Immature natural killer cell (primary cell): Measurements from ENCODE around the gene DNAL1. TPM values are rescaled to one million over a fixed set of nuclear protein-coding genes. Genes with fewer than 3 reads are reported as not detected.
"Not testable (repeated sequence)": the region's sequence is repeated elsewhere in the genome, so short reads cannot be mapped to it uniquely, and the experiment has no call there.

ENCODE experiments used
- DNase-seq, 3 donors: peaks; one replicate each; pipeline ENCODE4 v3.0.0; 2022; ENCODE audit warnings: mixed read lengths in 1 of 3
- H3K27ac Mint-ChIP-seq, 6 donors: one replicate each; pipeline ENCODE4 v1.8.0; 2020; ENCODE audit warnings: mixed read lengths in 6 of 6, mild to moderate bottlenecking in 5 of 6, inconsistent platforms in 4 of 6, moderate library complexity in 3 of 6
- H3K27me3 Mint-ChIP-seq, 3 donors: one replicate each; pipeline ENCODE4 v1.8.0; 2020 to 2021; ENCODE audit warnings: low read depth in 3 of 3, mild to moderate bottlenecking in 3 of 3, mixed read lengths in 3 of 3, moderate library complexity in 3 of 3, inconsistent platforms in 1 of 3
- H3K36me3 Mint-ChIP-seq, 3 donors: one replicate each; pipeline ENCODE4 v1.8.0; 2020; ENCODE audit warnings: mixed read lengths in 3 of 3, inconsistent platforms in 2 of 3, mild to moderate bottlenecking in 2 of 3
- H3K4me1 Mint-ChIP-seq, 2 donors: one replicate each; pipeline ENCODE4 v1.8.0; 2020; ENCODE audit warnings: inconsistent platforms in 2 of 2, mild to moderate bottlenecking in 2 of 2, mixed read lengths in 2 of 2, moderate library complexity in 1 of 2
- H3K4me3 Mint-ChIP-seq, 5 donors: one replicate each; pipeline ENCODE4 v1.8.0; 2020; ENCODE audit warnings: mild to moderate bottlenecking in 5 of 5, mixed read lengths in 5 of 5, inconsistent platforms in 3 of 5, moderate library complexity in 3 of 5
- H3K9me3 Mint-ChIP-seq, 6 donors: one replicate each; pipeline ENCODE4 v1.8.0; 2020; ENCODE audit warnings: mild to moderate bottlenecking in 6 of 6, mixed read lengths in 6 of 6, inconsistent platforms in 4 of 6, moderate library complexity in 3 of 6
- polyA plus RNA-seq, 3 donors: library from polyadenylated mRNA; unstranded; fragments of 300-500 nt; fragmentation: Illumina TruSeq; gene quantifications; one replicate each; pipeline ENCODE4 v1.2.3, GENCODE V29; 2021

DNAL1 gene
- polyA plus RNA-seq, 3 donors from 2014 or later = 3.5 to 7.7 (median 4.4) TPM

GRCh38 chr14:73625706-73626105, 19.1 kb upstream of the DNAL1 start:
- Mint-ChIP-seq H3K9me3 (no peaks in the 10 kb centered on the region), H3K36me3 (no peaks in the 10 kb centered on the region), H3K4me3 (no peak overlapping the region), H3K4me1 (no peaks in the 10 kb centered on the region), H3K27me3 (peaks cover 0 to 3% (median 0%) of the 10 kb centered on the region in 3 donors), H3K27ac (no peak overlapping the region)
- no peak for DNase-seq

GRCh38 chr14:73627151-73627558, 17.6 kb upstream of the DNAL1 start:
- no peak overlapping the region for H3K27ac Mint-ChIP-seq
- H3K36me3 Mint-ChIP-seq = no peaks in the 10 kb centered on the region
- no peaks in the 10 kb centered on the region for H3K9me3 Mint-ChIP-seq

GRCh38 chr14:73630009-73630780, 14.6 kb upstream of the DNAL1 start:
- no peak for DNase-seq
- no peaks in the 10 kb centered on the region for H3K36me3 Mint-ChIP-seq
- H3K27ac Mint-ChIP-seq = peak overlapping the region in 1 of 6 donors; percentile 64
- H3K4me3 Mint-ChIP-seq = no peak overlapping the region
- no peaks in the 10 kb centered on the region for H3K9me3 Mint-ChIP-seq
- H3K4me1 Mint-ChIP-seq = peaks cover 5 to 7% of the 10 kb centered on the region in 2 donors
- H3K27me3 Mint-ChIP-seq = peaks cover 0 to 7% (median 2%) of the 10 kb centered on the region in 3 donors

More at GRCh38 chr14:73627151-73627558, 17.6 kb upstream of the DNAL1 start:
- DNase-seq = no peak
- Mint-ChIP-seq H3K4me3 (no peak overlapping the region), H3K27me3 (no peaks in the 10 kb centered on the region), H3K4me1 (no peaks in the 10 kb centered on the region)

GRCh38 chr14:73633116-73634010, 11.4 kb upstream of the DNAL1 start:
- peak overlapping the region in 5 of 6 donors; percentile 15 to 67 (median 32) for H3K27ac Mint-ChIP-seq
- no peaks in the 10 kb centered on the region for H3K36me3 Mint-ChIP-seq
- DNase-seq = peak; percentile 61 to 65 (median 63)
- H3K4me1 Mint-ChIP-seq = peaks cover 5 to 7% of the 10 kb centered on the region in 2 donors
- no peaks in the 10 kb centered on the region for H3K9me3 Mint-ChIP-seq
- H3K4me3 Mint-ChIP-seq = peak overlapping the region; percentile 77 to 87 (median 83)
- H3K27me3 Mint-ChIP-seq = peaks cover 2 to 7% (median 2%) of the 10 kb centered on the region in 3 donors

- Mint-ChIP-seq H3K27me3 (peaks cover 2 to 7% (median 2%) of the 10 kb centered on the region in 3 donors), H3K27ac (no peak overlapping the region), H3K4me1 (peaks cover 5 to 7% of the 10 kb centered on the region in 2 donors), H3K4me3 (peak overlapping the region; percentile 77 to 87 (median 83)), H3K36me3 (no peaks in the 10 kb centered on the region), H3K9me3 (no peaks in the 10 kb centered on the region)
- DNase-seq = peak in 1 of 3 donors; percentile 1
Measured at GRCh38 chr14:73634011-73634833, 10.6 kb upstream of the DNAL1 start.

- H3K9me3 Mint-ChIP-seq, DNase-seq, H3K27me3 Mint-ChIP-seq, H3K4me3 Mint-ChIP-seq, H3K36me3 Mint-ChIP-seq, H3K27ac Mint-ChIP-seq: not testable (repeated sequence)
- peaks cover 7 to 10% of the 10 kb centered on the region in 2 donors for H3K4me1 Mint-ChIP-seq
Measured at GRCh38 chr14:73636355-73636754, 8.4 kb upstream of the DNAL1 start.

- Mint-ChIP-seq H3K9me3 (no peaks in the 10 kb centered on the region), H3K27me3 (peaks cover 2 to 7% (median 4%) of the 10 kb centered on the region in 3 donors), H3K36me3 (no peaks in the 10 kb centered on the region), H3K4me3 (no peak overlapping the region), H3K27ac (no peak overlapping the region), H3K4me1 (peaks cover 7 to 10% of the 10 kb centered on the region in 2 donors)
- no peak for DNase-seq
Measured at GRCh38 chr14:73637830-73638229, 7.0 kb upstream of the DNAL1 start.

GRCh38 chr14:73640796-73641365, 3.9 kb upstream of the DNAL1 start:
- Mint-ChIP-seq H3K27ac (peak overlapping the region; percentile 36 to 85 (median 66)), H3K4me3 (peak overlapping the region in 4 of 5 donors; percentile 7 to 53 (median 48))
- peak; percentile 28 to 45 (median 38) for DNase-seq

GRCh38 chr14:73645248-73645610, 443 bp downstream of the DNAL1 start:
- no peak for DNase-seq
- no peaks in the 10 kb centered on the region for H3K9me3 Mint-ChIP-seq
- peaks cover 19 to 20% of the 10 kb centered on the region in 2 donors for H3K4me1 Mint-ChIP-seq
- peak overlapping the region; percentile 91 to 98 (median 94) for H3K27ac Mint-ChIP-seq
- H3K4me3 Mint-ChIP-seq = peak overlapping the region; percentile 90 to 98 (median 95)
- peaks cover 4 to 10% (median 7%) of the 10 kb centered on the region in 3 donors for H3K27me3 Mint-ChIP-seq
- H3K36me3 Mint-ChIP-seq = no peaks in the 10 kb centered on the region

More at GRCh38 chr14:73640796-73641365, 3.9 kb upstream of the DNAL1 start:
- peaks cover 18 to 20% of the 10 kb centered on the region in 2 donors for H3K4me1 Mint-ChIP-seq
- H3K36me3 Mint-ChIP-seq = no peaks in the 10 kb centered on the region
- H3K27me3 Mint-ChIP-seq = peaks cover 4 to 10% (median 9%) of the 10 kb centered on the region in 3 donors
- no peaks in the 10 kb centered on the region for H3K9me3 Mint-ChIP-seq

GRCh38 chr14:73651005-73651404, 6.2 kb downstream of the DNAL1 start:
- Mint-ChIP-seq H3K27ac (no peak overlapping the region), H3K9me3 (no peaks in the 10 kb centered on the region), H3K4me3 (no peak overlapping the region), H3K27me3 (no peaks in the 10 kb centered on the region), H3K36me3 (peaks cover 0 to 14% (median 7%) of the 10 kb centered on the region in 3 donors), H3K4me1 (peaks cover under 1 to 1% of the 10 kb centered on the region in 2 donors)
- DNase-seq = no peak

GRCh38 chr14:73655851-73656250, 11.1 kb downstream of the DNAL1 start:
- Mint-ChIP-seq H3K9me3 (no peaks in the 10 kb centered on the region), H3K4me3 (no peak overlapping the region), H3K27me3 (no peaks in the 10 kb centered on the region), H3K36me3 (peaks cover 3 to 16% (median 14%) of the 10 kb centered on the region in 3 donors), H3K27ac (no peak overlapping the region), H3K4me1 (peaks cover 0 to 1% of the 10 kb centered on the region in 2 donors)
- DNase-seq = no peak

- DNase-seq, H3K4me3 Mint-ChIP-seq, H3K27me3 Mint-ChIP-seq, H3K4me1 Mint-ChIP-seq, H3K27ac Mint-ChIP-seq, H3K9me3 Mint-ChIP-seq: not testable (repeated sequence)
- peaks cover 6 to 22% (median 9%) of the 10 kb centered on the region in 3 donors for H3K36me3 Mint-ChIP-seq
Measured at GRCh38 chr14:73659202-73659601, 14.4 kb downstream of the DNAL1 start.

- H3K36me3 Mint-ChIP-seq = peaks cover 7 to 23% (median 9%) of the 10 kb centered on the region in 3 donors
- no peak for DNase-seq
- no peak overlapping the region for H3K4me3 Mint-ChIP-seq
- H3K27me3 Mint-ChIP-seq = no peaks in the 10 kb centered on the region
- no peak overlapping the region for H3K27ac Mint-ChIP-seq
- no peaks in the 10 kb centered on the region for H3K4me1 Mint-ChIP-seq
- H3K9me3 Mint-ChIP-seq = no peaks in the 10 kb centered on the region
Measured at GRCh38 chr14:73660511-73660910, 15.7 kb downstream of the DNAL1 start.
